Nephron progenitor cell (in vitro differentiated cells): Measurements from ENCODE around the gene PPT2.
"Not testable (repeated sequence)": the region's sequence is repeated elsewhere in the genome, so short reads cannot be mapped to it uniquely, and the experiment has no call there.

ENCODE experiments used
- DNase-seq: peaks from one replicate; pipeline ENCODE4 v3.0.0; 2021
- H3K27ac Mint-ChIP-seq: 2 replicates; pipeline ENCODE4 v1.8.0; 2021; ENCODE audit warnings: mild to moderate bottlenecking, moderate library complexity, mixed read lengths
- H3K27me3 Mint-ChIP-seq: 2 replicates; pipeline ENCODE4 v1.8.0; 2021; ENCODE audit warnings: mild to moderate bottlenecking, low read depth, mixed read lengths; ENCODE audit not compliant: poor library complexity
- H3K36me3 Mint-ChIP-seq: 2 replicates; pipeline ENCODE4 v1.8.0; 2021; ENCODE audit warnings: low read depth, mixed read lengths
- H3K4me1 Mint-ChIP-seq: 2 replicates; pipeline ENCODE4 v1.8.0; 2021; ENCODE audit warnings: mixed read lengths
- H3K4me3 Mint-ChIP-seq: 2 replicates; pipeline ENCODE4 v1.8.0; 2021; ENCODE audit warnings: mild to moderate bottlenecking, moderate library complexity, mixed read lengths
- H3K9me3 Mint-ChIP-seq: 2 replicates; pipeline ENCODE4 v1.8.0; 2021; ENCODE audit warnings: mild to moderate bottlenecking, moderate library complexity, mixed read lengths
- TF ChIP-seq, protein P1 (sequence below): fragments of 200-600 bp; sonication (generic); IDR thresholded peaks from 2 replicates; pipeline ENCODE4 v1.5.0; 2021; ENCODE audit warnings: antibody characterized with exemption

PPT2 gene

DNA sequence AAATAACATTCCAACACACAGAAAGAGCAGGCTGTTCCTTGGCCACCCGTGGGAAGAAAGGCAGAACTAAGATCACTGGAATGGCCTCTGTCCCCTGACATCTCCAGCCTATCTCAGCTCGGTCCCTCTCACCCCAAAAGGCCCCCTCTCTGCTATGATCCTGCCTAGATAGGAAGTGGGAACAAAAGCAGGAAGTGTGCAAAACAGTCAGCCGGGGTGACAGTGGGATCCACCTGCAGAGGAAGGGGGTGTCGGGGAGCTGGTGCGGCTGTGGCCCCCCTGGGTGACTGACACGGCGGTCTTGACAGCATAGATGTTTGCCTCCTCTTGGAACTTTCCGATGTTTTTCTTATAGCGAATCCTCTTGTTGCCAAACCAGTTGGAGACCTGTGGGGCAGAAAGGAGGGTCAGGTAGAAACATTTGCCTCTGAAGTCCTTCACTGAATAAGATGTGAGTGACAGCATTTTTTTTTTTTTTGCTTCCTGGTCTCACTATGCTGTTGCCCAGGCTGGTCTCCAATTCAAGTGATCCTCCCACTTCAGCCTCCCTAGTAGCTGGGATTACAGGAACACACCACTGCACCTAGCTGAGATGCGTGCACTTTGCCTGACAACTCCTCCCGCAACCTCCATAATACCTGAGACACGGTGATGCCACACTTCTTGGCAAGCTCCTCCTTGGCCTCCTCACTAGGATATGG is 33.2 kb downstream of the PPT2 start:
- Mint-ChIP-seq H3K4me3 (peak overlapping the region; percentile 97), H3K27me3 (no peaks in the 10 kb centered on the region), H3K9me3 (no peaks in the 10 kb centered on the region), H3K36me3 (peaks cover 25% of the 10 kb centered on the region), H3K4me1 (peaks cover 62% of the 10 kb centered on the region), H3K27ac (peak overlapping the region; percentile 97)
- DNase-seq = no peak
- TF ChIP-seq, protein P1, sequence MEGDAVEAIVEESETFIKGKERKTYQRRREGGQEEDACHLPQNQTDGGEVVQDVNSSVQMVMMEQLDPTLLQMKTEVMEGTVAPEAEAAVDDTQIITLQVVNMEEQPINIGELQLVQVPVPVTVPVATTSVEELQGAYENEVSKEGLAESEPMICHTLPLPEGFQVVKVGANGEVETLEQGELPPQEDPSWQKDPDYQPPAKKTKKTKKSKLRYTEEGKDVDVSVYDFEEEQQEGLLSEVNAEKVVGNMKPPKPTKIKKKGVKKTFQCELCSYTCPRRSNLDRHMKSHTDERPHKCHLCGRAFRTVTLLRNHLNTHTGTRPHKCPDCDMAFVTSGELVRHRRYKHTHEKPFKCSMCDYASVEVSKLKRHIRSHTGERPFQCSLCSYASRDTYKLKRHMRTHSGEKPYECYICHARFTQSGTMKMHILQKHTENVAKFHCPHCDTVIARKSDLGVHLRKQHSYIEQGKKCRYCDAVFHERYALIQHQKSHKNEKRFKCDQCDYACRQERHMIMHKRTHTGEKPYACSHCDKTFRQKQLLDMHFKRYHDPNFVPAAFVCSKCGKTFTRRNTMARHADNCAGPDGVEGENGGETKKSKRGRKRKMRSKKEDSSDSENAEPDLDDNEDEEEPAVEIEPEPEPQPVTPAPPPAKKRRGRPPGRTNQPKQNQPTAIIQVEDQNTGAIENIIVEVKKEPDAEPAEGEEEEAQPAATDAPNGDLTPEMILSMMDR = no peak

DNA sequence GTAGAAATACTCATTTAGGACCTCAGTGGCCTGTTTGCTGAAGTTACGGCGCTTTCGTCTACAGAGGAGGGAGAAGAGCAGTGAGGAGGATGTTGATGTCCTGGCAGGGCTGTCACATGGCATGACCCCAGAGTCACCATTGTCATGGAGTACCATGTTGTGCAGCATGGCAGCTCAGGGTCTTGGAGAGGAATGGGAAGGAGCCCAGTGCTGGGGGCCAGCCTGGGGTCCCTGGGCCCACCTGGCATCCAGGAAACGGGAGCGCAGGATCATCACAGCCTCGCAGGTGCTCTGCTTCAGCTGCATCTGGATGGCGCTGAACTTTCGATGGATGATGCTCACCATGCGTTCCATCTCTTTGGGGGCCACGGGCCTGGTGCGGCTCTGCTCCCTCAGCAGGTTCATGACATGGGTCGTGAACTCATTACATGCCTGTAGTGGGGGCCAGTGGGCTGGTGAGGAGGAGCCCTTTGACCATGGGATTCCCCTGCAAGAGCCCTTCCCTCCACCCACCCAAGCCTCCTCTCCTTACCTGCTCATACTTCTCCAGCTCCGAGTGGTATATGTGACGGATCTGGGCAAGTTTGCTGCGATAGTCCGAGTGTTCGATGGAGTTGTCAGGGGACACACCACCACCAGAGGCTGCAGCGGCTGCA is 33.9 kb downstream of the PPT2 start:
- Mint-ChIP-seq H3K4me1 (peaks cover 69% of the 10 kb centered on the region), H3K36me3 (peaks cover 25% of the 10 kb centered on the region), H3K27ac (peak overlapping the region; percentile 97), H3K4me3 (peak overlapping the region; percentile 97)
- not testable (repeated sequence) for H3K27me3 Mint-ChIP-seq, H3K9me3 Mint-ChIP-seq, DNase-seq

DNA sequence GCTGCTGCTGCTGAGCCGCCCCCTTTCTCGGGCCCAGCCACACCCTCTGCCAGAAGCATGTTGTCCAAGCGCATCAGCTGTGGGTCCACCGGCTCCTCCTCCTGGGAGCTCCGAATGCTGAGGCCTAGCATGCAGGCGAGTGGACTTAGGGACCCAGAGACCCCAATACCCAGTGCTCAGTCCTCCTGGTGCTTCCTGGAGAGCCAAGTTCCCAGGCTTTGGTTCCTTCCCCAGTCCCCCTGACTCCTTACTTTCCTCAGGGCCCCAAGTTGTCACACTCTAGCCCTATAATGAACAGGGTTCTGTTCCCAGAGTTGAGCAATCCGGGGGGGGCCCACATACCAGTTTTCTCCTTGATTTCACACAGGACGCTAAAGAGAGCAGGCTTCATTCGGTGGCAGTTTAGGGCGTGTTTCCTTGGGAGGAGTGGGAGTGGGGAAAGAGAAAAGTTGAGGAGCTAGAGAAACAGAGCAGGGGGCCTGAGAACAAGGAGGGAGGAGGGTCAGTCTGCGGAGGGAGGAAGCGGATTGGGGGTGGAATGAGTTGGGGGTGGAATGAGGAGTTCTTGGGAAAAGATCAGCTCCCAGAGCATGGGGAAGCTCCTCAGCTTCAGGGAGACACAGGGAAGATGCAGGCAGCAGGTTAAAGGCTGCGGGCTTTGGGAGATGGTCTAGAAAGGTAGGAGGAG is 34.6 kb downstream of the PPT2 start:
- no peak for DNase-seq
- H3K27me3 Mint-ChIP-seq = no peaks in the 10 kb centered on the region
- peaks cover 76% of the 10 kb centered on the region for H3K4me1 Mint-ChIP-seq
- TF ChIP-seq, protein P1 = no peak
- peak overlapping the region; percentile 97 for H3K4me3 Mint-ChIP-seq
- H3K27ac Mint-ChIP-seq = peak overlapping the region; percentile 96
- peaks cover 25% of the 10 kb centered on the region for H3K36me3 Mint-ChIP-seq
- no peaks in the 10 kb centered on the region for H3K9me3 Mint-ChIP-seq

DNA sequence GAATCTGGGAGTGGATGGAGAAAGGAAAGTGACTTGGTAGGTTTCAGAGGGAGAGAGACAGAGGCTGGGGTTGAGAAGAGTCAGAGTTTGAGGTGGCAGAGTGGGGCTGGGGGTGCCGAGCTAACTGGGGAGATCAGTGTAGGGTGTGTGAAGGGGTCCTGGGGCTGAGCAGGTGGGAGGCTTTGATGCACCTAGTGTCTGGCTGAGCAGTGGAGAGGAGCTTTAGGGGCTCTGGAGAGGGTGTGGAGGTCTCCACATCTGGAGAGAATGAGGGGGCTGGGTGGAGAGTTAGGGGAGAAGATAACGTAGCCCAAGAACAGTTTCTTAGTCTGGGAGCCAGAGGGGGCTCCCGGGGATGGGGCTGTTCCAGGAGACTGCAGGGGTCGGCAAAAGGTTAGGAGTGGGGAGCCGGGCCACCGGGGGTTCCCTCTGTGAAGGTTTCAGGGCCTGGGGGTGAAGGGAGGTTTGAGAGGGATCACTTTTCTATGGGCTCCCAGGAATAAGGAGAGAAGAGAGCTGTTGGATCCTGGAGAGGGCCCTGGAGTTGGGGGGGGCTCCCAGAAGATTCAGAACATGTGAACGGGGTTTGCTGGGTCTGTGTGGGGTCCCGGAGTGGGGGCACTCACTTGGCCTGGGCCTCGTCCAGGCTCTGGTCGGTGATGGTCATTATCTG is 35.3 kb downstream of the PPT2 start:
- Mint-ChIP-seq H3K27me3 (no peaks in the 10 kb centered on the region), H3K36me3 (peaks cover 25% of the 10 kb centered on the region), H3K4me3 (peak overlapping the region; percentile 97), H3K27ac (peak overlapping the region; percentile 96), H3K9me3 (no peaks in the 10 kb centered on the region), H3K4me1 (peaks cover 83% of the 10 kb centered on the region)
- TF ChIP-seq, protein P1 = no peak
- DNase-seq = no peak

- peak overlapping the region; percentile 97 for H3K4me3 Mint-ChIP-seq
- DNase-seq = no peak
- H3K36me3 Mint-ChIP-seq = peaks cover 25% of the 10 kb centered on the region
- H3K27ac Mint-ChIP-seq = no peak overlapping the region
- H3K27me3 Mint-ChIP-seq = no peaks in the 10 kb centered on the region
- TF ChIP-seq, protein P1 = no peak
- H3K4me1 Mint-ChIP-seq = peaks cover 87% of the 10 kb centered on the region
- H3K9me3 Mint-ChIP-seq = no peaks in the 10 kb centered on the region
Measured at GRCh38 chr6:32189742-32190053, 35.8 kb downstream of the PPT2 start.
